MM.1S (cell line): Measurements from ENCODE around the gene RPTOR.

Experiments used
- CTCF ChIP-seq: fragments of 300-600 bp; sonication (generic); IDR thresholded peaks from 2 replicates; pipeline ENCODE4 v1.5.1; 2016; ENCODE audit warnings: antibody characterized with exemption, low read length, mixed read lengths
- EZH2 ChIP-seq: fragments of 300-600 bp; sonication (generic); optimal IDR thresholded peaks from 2 replicates; pipeline ENCODE3; 2017; ENCODE audit warnings: low read depth, mild to moderate bottlenecking, antibody characterized with exemption, low read length, mixed read lengths
- EZH2phosphoT487 ChIP-seq: fragments of 300-600 bp; sonication (generic); IDR thresholded peaks from 2 replicates; pipeline ENCODE4 v1.6.1; 2018; ENCODE audit warnings: antibody characterized with exemption, low read length

- no peak for TF ChIP-seq CTCF
- no peak for TF ChIP-seq EZH2
- TF ChIP-seq EZH2phosphoT487, result no peak
These were observed 271.8 kb downstream of the RPTOR start for GRCh38 chr17:80816241-80817103.
